Neural progenitor cell (in vitro differentiated cells): ENCODE results near the gene RASGRP3.

Experiments
- CTCF ChIP-seq: fragments of 200-600 bp; sonication (generic); IDR thresholded peaks from 2 replicates; pipeline ENCODE4 v1.5.1; 2017; ENCODE audit warnings: antibody characterized with exemption, mild to moderate bottlenecking
- EZH2phosphoT487 ChIP-seq: fragments of 200-600 bp; sonication (generic); IDR thresholded peaks from 2 replicates; pipeline ENCODE4 v1.6.1; 2017; ENCODE audit warnings: antibody characterized with exemption

- TF ChIP-seq CTCF (no peak), EZH2phosphoT487 (no peak)
Measured at GRCh38 chr2:33437297-33437696, 39.2 kb upstream of the RASGRP3 start.
